Type B pancreatic cell (in vitro differentiated cells): ENCODE results near the gene TRAF3. TPM values are rescaled to one million over a fixed set of nuclear protein-coding genes. Genes with fewer than 3 reads are reported as not detected.
"Not testable (repeated sequence)": the region's sequence is repeated elsewhere in the genome, so short reads cannot be mapped to it uniquely, and the experiment has no call there.

ENCODE experiments used
- DNase-seq: peaks from one replicate; pipeline ENCODE4 v3.0.0; 2021; ENCODE audit warnings: mixed read lengths; ENCODE audit not compliant: unreplicated experiment; ENCODE audit errors: extremely low spot score
- H3K27ac Mint-ChIP-seq: 2 replicates; pipeline ENCODE4 v1.8.0; 2021; ENCODE audit warnings: mild to moderate bottlenecking, mixed read lengths
- H3K27me3 Mint-ChIP-seq: 2 replicates; pipeline ENCODE4 v1.8.0; 2021; ENCODE audit warnings: mixed read lengths
- H3K36me3 Mint-ChIP-seq: 2 replicates; pipeline ENCODE4 v1.8.0; 2021; ENCODE audit warnings: mixed read lengths
- H3K4me1 Mint-ChIP-seq: one replicate; pipeline ENCODE4 v1.8.0; 2021; ENCODE audit warnings: mixed read lengths; ENCODE audit not compliant: unreplicated experiment
- H3K4me3 Mint-ChIP-seq: 2 replicates; pipeline ENCODE4 v1.8.0; 2021; ENCODE audit warnings: mild to moderate bottlenecking, mixed read lengths
- H3K9me3 Mint-ChIP-seq: 2 replicates; pipeline ENCODE4 v1.8.0; 2021; ENCODE audit warnings: mixed read lengths
- total RNA-seq: library from RNA; stranded (reverse); gene quantifications from 2 replicates; pipeline ENCODE4 v1.2.1, GENCODE V29; 2021; ENCODE audit warnings: low replicate concordance
- TF ChIP-seq, protein P1 (sequence below): fragments of 200-600 bp; sonication (generic); conservative IDR thresholded peaks from 2 replicates; pipeline ENCODE4 v1.5.0; 2021; ENCODE audit warnings: antibody characterized with exemption, mild to moderate bottlenecking

The TRAF3 gene
- total RNA-seq, 1 donor from 2014 or later: 24.0 TPM

DNA sequence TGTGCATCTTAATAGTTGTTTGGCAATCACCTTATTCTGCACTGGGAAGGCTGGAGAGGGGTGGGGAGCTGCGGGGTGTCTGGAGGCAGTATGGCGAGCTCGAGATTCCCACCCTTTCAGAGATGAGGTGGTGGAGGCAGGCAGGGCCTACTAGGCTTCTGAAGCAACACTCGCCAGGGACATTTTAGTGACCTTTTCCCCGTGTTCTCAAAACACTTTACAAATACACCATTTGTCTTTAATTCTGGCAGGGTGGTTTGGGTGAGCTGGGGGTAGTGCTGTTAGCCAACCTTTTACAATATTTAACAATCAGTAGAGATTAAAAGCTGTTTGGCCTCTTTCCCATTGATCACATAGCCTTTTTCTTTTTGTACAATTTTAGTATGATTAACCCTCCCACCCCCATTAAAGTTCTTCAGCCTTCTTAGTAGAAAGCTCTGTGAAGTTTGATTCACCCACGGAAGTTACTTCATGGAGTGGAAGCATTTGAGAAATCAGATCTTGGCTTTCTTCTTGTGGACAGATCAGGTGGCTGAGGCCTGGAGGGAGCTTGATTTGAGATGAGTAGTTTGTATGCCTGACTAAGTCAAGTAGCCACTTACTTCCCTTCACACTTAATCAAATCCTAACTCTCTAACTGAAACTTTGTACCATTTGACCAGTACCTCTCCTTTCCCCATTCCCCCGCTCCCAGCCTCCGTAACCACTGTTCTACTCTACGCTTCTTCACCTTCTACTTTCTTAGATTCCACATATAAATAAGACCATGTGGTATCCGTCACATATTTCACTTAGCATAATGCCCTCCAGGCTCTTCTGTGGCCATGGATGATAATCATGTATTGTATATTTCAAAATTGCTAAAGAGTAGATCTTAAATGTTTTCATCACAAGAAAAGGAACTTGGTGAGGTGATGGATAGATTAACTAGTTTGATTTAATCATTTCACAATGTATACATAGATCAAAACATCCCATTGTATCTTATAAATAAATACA, 41.0 kb downstream of the TRAF3 start:
- no peaks in the 10 kb centered on the region for H3K27me3 Mint-ChIP-seq
- H3K4me3 Mint-ChIP-seq: no peak overlapping the region
- DNase-seq: no peak
- no peak overlapping the region for H3K27ac Mint-ChIP-seq
- TF ChIP-seq, protein P1, sequence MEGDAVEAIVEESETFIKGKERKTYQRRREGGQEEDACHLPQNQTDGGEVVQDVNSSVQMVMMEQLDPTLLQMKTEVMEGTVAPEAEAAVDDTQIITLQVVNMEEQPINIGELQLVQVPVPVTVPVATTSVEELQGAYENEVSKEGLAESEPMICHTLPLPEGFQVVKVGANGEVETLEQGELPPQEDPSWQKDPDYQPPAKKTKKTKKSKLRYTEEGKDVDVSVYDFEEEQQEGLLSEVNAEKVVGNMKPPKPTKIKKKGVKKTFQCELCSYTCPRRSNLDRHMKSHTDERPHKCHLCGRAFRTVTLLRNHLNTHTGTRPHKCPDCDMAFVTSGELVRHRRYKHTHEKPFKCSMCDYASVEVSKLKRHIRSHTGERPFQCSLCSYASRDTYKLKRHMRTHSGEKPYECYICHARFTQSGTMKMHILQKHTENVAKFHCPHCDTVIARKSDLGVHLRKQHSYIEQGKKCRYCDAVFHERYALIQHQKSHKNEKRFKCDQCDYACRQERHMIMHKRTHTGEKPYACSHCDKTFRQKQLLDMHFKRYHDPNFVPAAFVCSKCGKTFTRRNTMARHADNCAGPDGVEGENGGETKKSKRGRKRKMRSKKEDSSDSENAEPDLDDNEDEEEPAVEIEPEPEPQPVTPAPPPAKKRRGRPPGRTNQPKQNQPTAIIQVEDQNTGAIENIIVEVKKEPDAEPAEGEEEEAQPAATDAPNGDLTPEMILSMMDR: no peak
- peaks cover 28% of the 10 kb centered on the region for H3K4me1 Mint-ChIP-seq
- H3K36me3 Mint-ChIP-seq: peaks cover 7% of the 10 kb centered on the region
- H3K9me3 Mint-ChIP-seq: peaks cover 4% of the 10 kb centered on the region

DNA sequence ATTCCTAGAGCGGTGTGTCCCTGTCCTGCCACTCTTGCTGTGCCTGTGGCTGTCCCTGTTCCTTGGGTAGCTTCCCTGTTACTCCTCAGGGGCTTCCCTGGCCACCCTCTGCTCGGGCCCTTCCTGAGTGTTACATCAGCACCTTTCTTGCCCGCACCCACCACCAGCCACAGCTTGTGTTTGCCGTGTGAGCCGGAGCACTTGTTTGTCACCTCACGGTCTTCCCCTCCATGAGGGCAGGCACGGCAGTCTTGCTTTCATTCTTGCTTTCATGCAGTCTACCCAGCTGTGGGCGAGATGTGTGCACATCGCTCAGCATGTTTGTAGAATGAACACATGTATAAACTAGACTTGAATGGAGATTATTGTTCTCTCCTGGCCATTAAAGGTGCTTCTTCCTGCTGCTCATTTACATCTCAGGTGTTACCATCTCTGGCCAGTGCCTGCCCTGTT, 42.0 kb downstream of the TRAF3 start:
- H3K27me3 Mint-ChIP-seq: no peaks in the 10 kb centered on the region
- peak overlapping the region; percentile 50 for H3K4me3 Mint-ChIP-seq
- peaks cover under 1% of the 10 kb centered on the region for H3K36me3 Mint-ChIP-seq
- TF ChIP-seq, protein P1: no peak
- H3K27ac Mint-ChIP-seq: peak overlapping the region; percentile 62
- H3K4me1 Mint-ChIP-seq: peaks cover 35% of the 10 kb centered on the region
- peaks cover 4% of the 10 kb centered on the region for H3K9me3 Mint-ChIP-seq
- DNase-seq: no peak

GRCh38 chr14:102819747-102820330, 42.6 kb downstream of the TRAF3 start:
- Mint-ChIP-seq H3K36me3 (no peaks in the 10 kb centered on the region), H3K27ac (peak overlapping the region; percentile 62), H3K9me3 (peaks cover 4% of the 10 kb centered on the region), H3K27me3 (no peaks in the 10 kb centered on the region), H3K4me3 (peak overlapping the region; percentile 50), H3K4me1 (peaks cover 42% of the 10 kb centered on the region)
- TF ChIP-seq, protein P1: no peak
- DNase-seq: no peak

- peaks cover 47% of the 10 kb centered on the region for H3K4me1 Mint-ChIP-seq
- no peak overlapping the region for H3K4me3 Mint-ChIP-seq
- no peaks in the 10 kb centered on the region for H3K27me3 Mint-ChIP-seq
- TF ChIP-seq, protein P1: no peak
- H3K36me3 Mint-ChIP-seq: no peaks in the 10 kb centered on the region
- no peak overlapping the region for H3K27ac Mint-ChIP-seq
- DNase-seq: no peak
- H3K9me3 Mint-ChIP-seq: no peaks in the 10 kb centered on the region
Observed at GRCh38 chr14:102821252-102821651, 44.0 kb downstream of the TRAF3 start.

DNA sequence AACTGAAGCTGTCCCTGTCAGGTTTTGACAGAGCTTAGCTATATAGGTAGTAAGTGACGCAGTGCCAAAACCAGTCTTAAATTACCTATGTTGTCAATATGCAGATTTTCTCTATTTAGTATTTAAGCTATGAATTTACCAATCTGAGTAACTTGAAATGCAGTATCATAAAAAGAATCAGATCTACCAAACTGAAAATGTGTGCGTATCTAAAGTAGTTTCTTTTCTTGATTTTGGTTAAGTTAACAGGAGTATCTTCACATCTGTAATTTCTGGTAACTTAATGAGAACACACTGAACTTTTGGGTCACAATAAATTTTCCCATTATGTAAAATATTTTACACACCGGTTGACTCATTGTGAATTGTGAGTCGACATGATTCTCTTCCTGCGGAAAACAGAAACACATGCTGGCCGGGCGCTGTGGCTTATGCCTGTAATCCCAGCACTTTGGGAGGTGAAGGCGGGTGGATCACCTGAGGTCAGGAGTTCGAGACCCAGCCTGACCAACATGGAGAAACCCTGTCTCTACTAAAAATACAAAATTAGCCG, 45.1 kb downstream of the TRAF3 start:
- TF ChIP-seq, protein P1: no peak
- no peaks in the 10 kb centered on the region for H3K36me3 Mint-ChIP-seq
- no peak overlapping the region for H3K27ac Mint-ChIP-seq
- no peak for DNase-seq
- no peak overlapping the region for H3K4me3 Mint-ChIP-seq
- no peaks in the 10 kb centered on the region for H3K9me3 Mint-ChIP-seq
- H3K4me1 Mint-ChIP-seq: peaks cover 43% of the 10 kb centered on the region
- H3K27me3 Mint-ChIP-seq: no peaks in the 10 kb centered on the region

DNA sequence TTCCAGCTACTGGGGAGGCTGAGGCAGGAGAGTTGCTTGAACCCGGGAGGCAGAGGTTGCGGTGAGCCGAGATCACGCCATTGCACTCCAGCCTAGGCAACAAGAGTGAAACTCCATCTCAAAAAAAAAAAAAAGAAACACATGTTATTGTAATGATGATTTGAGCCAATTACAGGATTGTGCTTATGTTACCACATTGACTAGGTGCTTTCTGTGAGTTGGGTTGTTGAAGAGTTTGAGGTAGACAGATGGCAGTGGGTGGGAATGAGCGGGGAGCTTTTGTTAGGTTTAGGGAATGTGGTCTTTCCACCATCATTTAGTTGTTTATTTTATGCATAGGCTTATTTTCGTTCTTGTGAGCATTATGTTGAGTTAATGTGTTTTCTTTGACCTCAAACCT, 45.6 kb downstream of the TRAF3 start:
- not testable (repeated sequence) for H3K27ac Mint-ChIP-seq, H3K36me3 Mint-ChIP-seq, DNase-seq, H3K9me3 Mint-ChIP-seq, H3K4me3 Mint-ChIP-seq, H3K27me3 Mint-ChIP-seq
- H3K4me1 Mint-ChIP-seq: peaks cover 40% of the 10 kb centered on the region
